ENCODE results near the gene TRAF4. TPM values are rescaled to one million over a fixed set of nuclear protein-coding genes. Genes with fewer than 3 reads are reported as not detected.

Gene TRAF4
- total and polyA plus RNA-seq, 9 of the 15 experiments (the other 6 are each of a cell fraction or from before 2014, with no cell fraction given): 2.4 to 147 (median 72.4) TPM

DNA sequence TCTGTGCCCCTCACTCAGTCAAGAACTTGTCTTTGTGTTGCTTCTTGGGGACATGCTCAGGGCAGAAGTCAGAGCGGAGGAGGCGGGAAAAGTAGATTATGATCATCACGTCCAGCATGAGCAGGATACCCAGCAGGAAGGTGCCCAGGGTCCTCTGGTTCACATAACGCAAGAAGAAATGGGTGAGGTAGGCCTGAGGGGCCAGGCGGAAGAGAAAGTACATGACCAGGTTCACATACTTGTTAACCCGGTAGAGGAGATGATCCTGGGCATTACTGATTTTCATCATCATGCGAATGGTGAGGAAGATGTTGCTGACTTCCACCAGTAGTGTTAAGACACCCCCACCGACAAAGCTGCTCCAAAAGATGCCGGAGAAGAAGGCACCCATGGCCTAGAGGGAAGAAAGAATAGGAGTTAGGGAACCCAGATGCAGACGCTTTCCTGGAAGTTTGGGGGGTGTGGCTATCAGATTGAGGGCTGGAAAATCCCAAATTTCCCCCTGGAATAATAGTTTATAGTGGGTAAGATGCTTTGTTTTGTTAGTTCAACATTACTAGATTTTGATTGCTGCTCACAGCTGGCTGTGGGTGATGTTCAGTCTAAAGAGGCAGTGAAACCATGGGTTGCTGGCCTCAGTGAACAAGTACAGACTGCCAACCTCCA, 19.2 kb upstream of the TRAF4 start (continued):
- TF ChIP-seq, protein P1, sequence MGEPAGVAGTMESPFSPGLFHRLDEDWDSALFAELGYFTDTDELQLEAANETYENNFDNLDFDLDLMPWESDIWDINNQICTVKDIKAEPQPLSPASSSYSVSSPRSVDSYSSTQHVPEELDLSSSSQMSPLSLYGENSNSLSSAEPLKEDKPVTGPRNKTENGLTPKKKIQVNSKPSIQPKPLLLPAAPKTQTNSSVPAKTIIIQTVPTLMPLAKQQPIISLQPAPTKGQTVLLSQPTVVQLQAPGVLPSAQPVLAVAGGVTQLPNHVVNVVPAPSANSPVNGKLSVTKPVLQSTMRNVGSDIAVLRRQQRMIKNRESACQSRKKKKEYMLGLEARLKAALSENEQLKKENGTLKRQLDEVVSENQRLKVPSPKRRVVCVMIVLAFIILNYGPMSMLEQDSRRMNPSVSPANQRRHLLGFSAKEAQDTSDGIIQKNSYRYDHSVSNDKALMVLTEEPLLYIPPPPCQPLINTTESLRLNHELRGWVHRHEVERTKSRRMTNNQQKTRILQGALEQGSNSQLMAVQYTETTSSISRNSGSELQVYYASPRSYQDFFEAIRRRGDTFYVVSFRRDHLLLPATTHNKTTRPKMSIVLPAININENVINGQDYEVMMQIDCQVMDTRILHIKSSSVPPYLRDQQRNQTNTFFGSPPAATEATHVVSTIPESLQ (CRISPR knock-in tag; IDR thresholded peaks at IDR 0.05): no peak
- TF ChIP-seq SRF (CRISPR knock-in tag; IDR thresholded peaks at IDR 0.05): no peak
- TF ChIP-seq KDM4B (IDR thresholded peaks at IDR 0.05; ENCODE audit: borderline replicate concordance in 2 of 2, low read depth in 1 of 2): no peak
- no peak; the same call in 1 of the 2 replicates for TF ChIP-seq KHSRP (IDR thresholded peaks at IDR 0.05)
- no peak for TF ChIP-seq RB1 (IDR thresholded peaks at IDR 0.05; ENCODE audit: low read depth)
- TF ChIP-seq, protein P2, sequence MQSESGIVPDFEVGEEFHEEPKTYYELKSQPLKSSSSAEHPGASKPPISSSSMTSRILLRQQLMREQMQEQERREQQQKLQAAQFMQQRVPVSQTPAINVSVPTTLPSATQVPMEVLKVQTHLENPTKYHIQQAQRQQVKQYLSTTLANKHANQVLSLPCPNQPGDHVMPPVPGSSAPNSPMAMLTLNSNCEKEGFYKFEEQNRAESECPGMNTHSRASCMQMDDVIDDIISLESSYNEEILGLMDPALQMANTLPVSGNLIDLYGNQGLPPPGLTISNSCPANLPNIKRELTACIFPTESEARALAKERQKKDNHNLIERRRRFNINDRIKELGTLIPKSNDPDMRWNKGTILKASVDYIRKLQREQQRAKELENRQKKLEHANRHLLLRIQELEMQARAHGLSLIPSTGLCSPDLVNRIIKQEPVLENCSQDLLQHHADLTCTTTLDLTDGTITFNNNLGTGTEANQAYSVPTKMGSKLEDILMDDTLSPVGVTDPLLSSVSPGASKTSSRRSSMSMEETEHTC (IDR thresholded peaks at IDR 0.05): no peak
- TF ChIP-seq POLR2AphosphoS2 (IDR thresholded peaks at IDR 0.05; ENCODE audit: low read length): peak; percentile 94; the same call in 1 of the 2 replicates
- TF ChIP-seq ZNF444 (CRISPR knock-in tag; IDR thresholded peaks at IDR 0.05): 0 out of 2 replicates have a peak, but pooled peaks have one; percentile 8
- TF ChIP-seq ZNF175 (CRISPR knock-in tag; IDR thresholded peaks at IDR 0.05; ENCODE audit: low read depth): no peak
- TF ChIP-seq, protein P3, sequence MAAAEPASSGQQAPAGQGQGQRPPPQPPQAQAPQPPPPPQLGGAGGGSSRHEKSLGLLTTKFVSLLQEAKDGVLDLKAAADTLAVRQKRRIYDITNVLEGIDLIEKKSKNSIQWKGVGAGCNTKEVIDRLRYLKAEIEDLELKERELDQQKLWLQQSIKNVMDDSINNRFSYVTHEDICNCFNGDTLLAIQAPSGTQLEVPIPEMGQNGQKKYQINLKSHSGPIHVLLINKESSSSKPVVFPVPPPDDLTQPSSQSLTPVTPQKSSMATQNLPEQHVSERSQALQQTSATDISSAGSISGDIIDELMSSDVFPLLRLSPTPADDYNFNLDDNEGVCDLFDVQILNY (CRISPR knock-in tag; IDR thresholded peaks at IDR 0.05): no peak
- TF ChIP-seq NFE2 (IDR thresholded peaks at IDR 0.05; ENCODE audit: low read depth): no peak
- no peak for TF ChIP-seq YY1 (IDR thresholded peaks at IDR 0.05; ENCODE audit: borderline replicate concordance in 1 of 3, control insufficient read depth in 1 of 3, extremely low read depth in 1 of 3, insufficient read depth in 3 of 3, insufficient read length in 1 of 3, insufficient replicate concordance in 2 of 3, low read depth in 1 of 3, low read length in 2 of 3)
- no peak for TF ChIP-seq PHF8 (IDR thresholded peaks at IDR 0.05; ENCODE audit: borderline replicate concordance, low read length)
- no peak for TF ChIP-seq SMARCB1 (IDR thresholded peaks at IDR 0.05; ENCODE audit: insufficient read length, low read depth)
- TF ChIP-seq, protein P4, sequence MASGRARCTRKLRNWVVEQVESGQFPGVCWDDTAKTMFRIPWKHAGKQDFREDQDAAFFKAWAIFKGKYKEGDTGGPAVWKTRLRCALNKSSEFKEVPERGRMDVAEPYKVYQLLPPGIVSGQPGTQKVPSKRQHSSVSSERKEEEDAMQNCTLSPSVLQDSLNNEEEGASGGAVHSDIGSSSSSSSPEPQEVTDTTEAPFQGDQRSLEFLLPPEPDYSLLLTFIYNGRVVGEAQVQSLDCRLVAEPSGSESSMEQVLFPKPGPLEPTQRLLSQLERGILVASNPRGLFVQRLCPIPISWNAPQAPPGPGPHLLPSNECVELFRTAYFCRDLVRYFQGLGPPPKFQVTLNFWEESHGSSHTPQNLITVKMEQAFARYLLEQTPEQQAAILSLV (tag; IDR thresholded peaks at IDR 0.05): no peak
- TF ChIP-seq, protein P5, sequence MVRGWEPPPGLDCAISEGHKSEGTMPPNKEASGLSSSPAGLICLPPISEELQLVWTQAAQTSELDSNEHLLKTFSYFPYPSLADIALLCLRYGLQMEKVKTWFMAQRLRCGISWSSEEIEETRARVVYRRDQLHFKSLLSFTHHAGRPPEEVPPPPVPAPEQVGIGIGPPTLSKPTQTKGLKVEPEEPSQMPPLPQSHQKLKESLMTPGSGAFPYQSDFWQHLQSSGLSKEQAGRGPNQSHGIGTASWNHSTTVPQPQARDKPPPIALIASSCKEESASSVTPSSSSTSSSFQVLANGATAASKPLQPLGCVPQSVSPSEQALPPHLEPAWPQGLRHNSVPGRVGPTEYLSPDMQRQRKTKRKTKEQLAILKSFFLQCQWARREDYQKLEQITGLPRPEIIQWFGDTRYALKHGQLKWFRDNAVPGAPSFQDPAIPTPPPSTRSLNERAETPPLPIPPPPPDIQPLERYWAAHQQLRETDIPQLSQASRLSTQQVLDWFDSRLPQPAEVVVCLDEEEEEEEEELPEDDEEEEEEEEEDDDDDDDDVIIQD (CRISPR knock-in tag; IDR thresholded peaks at IDR 0.05): no peak
- TF ChIP-seq MYNN (IDR thresholded peaks at IDR 0.05): peak; percentile 68; the same call in 1 of the 2 replicates
- TF ChIP-seq MYNN (CRISPR knock-in tag; IDR thresholded peaks at IDR 0.05): no peak
- no peak for TF ChIP-seq MYC (IDR thresholded peaks at IDR 0.05; ENCODE audit: low read depth, low read length)
- TF ChIP-seq MYC (CRISPR knock-in tag; IDR thresholded peaks at IDR 0.05; ENCODE audit: borderline replicate concordance, low read depth): no peak
- TF ChIP-seq ZNF133 (CRISPR knock-in tag; IDR thresholded peaks at IDR 0.05): no peak

Data from K562 (cell line).